Erythroblast (primary cell): ENCODE results near the gene RELN.

Source experiments
- GATA1 ChIP-seq: IDR thresholded peaks from 2 replicates; pipeline ENCODE4 v1.6.1; 2011; ENCODE audit warnings: low read depth, mild to moderate bottlenecking, control low read depth, low read length, moderate library complexity
- POLR2A ChIP-seq: IDR thresholded peaks from 2 replicates; pipeline ENCODE4 v1.6.1; 2011; ENCODE audit warnings: mild to moderate bottlenecking, low read length

DNA sequence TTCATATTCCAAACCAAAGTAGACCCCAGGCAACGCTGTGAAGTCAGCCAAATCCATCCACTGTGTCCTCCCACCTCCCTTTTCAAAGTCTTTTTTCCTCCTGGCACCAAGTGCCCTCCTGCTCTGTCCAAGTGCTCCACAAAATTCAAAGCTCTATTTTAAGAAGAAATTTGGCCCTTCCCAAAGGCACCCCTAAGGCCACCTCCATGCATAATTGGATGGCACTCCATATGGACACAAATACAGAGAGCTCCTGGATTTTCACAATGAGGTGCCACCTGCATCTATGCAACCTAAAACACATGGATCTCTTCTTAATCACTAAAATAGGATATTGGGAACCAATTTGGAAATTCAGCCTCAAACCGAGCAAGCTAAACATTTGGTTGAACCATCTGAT, 121.6 kb downstream of the RELN start:
- TF ChIP-seq POLR2A (no peak), GATA1 (no peak)
